ENCODE measurements around the gene PBXIP1.
"Not testable (repeated sequence)": the region's sequence is repeated elsewhere in the genome, so short reads cannot be mapped to it uniquely, and the experiment has no call there.

The PBXIP1 gene

GRCh38 chr1:154955718-154956543 is at the start of gene PBXIP1:
TSS of gene PBXIP1 (minus strand) at chr1:154956099. CDS start at chr1:154953721, 2,378 bp downstream.
- peak; percentile 74 for DNase-seq (ENCODE audit: low read depth)

GRCh38 chr1:155005076-155006011 is 49.4 kb upstream of the PBXIP1 start:
- no peak for DNase-seq (ENCODE audit: low read depth)

- DNase-seq (ENCODE audit: low read depth): no peak
Observed at GRCh38 chr1:155004352-155005075, 48.6 kb upstream of the PBXIP1 start.

GRCh38 chr1:155003766-155004351 is 48.0 kb upstream of the PBXIP1 start:
- no peak for DNase-seq (ENCODE audit: low read depth)

- no peak for DNase-seq (ENCODE audit: low read depth)
Observed at GRCh38 chr1:155003227-155003765, 47.4 kb upstream of the PBXIP1 start.

GRCh38 chr1:155002464-155003226 is 46.7 kb upstream of the PBXIP1 start, which contains the start of gene ZBTB7B:
TSS of gene ZBTB7B (plus strand) at chr1:155002802. CDS start at chr1:155014661, 11,859 bp downstream.
- no peak for DNase-seq (ENCODE audit: low read depth)

GRCh38 chr1:155001675-155002463 is 46.0 kb upstream of the PBXIP1 start:
- peak; percentile 97 for DNase-seq (ENCODE audit: low read depth)

- DNase-seq (ENCODE audit: low read depth): no peak
Observed at GRCh38 chr1:155001425-155001674, 45.5 kb upstream of the PBXIP1 start.

GRCh38 chr1:155000726-155001424 is 45.0 kb upstream of the PBXIP1 start:
- peak; percentile 66 for DNase-seq (ENCODE audit: low read depth)

- DNase-seq (ENCODE audit: low read depth): no peak
Observed at GRCh38 chr1:155000411-155000725, 44.5 kb upstream of the PBXIP1 start.

- DNase-seq (ENCODE audit: low read depth): no peak
Observed at GRCh38 chr1:154999571-155000410, 43.9 kb upstream of the PBXIP1 start.

- DNase-seq (ENCODE audit: low read depth): peak; percentile 39
Observed at GRCh38 chr1:154998818-154999570, 43.1 kb upstream of the PBXIP1 start.

- DNase-seq (ENCODE audit: low read depth): no peak
Observed at GRCh38 chr1:154998201-154998780, 42.4 kb upstream of the PBXIP1 start.

GRCh38 chr1:154996966-154997701 is 41.2 kb upstream of the PBXIP1 start:
- DNase-seq (ENCODE audit: low read depth): no peak

- not testable (repeated sequence) for DNase-seq (ENCODE audit: low read depth)
Observed at GRCh38 chr1:154995301-154995983, 39.5 kb upstream of the PBXIP1 start.

GRCh38 chr1:154994591-154994990 is 38.7 kb upstream of the PBXIP1 start:
- no peak for DNase-seq (ENCODE audit: low read depth)
